GM21447 (cell line): ENCODE data around the gene OGFOD3.
A peak's percentile ranks its signal among the peaks of the same experiment; 100 is the strongest.

Experiments used
- ATAC-seq: cut with Tn5 transposase; IDR thresholded peaks from one replicate; pipeline ENCODE4 v1.9.1; 2021; ENCODE audit not compliant: unreplicated experiment

OGFOD3 gene

GRCh38 chr17:82407255-82407654 is 11.1 kb downstream of the OGFOD3 start:
- no peak for ATAC-seq

- ATAC-seq, result no peak
These were observed 12.2 kb downstream of the OGFOD3 start for GRCh38 chr17:82406131-82406671.

- ATAC-seq, result no peak
These were observed 13.3 kb downstream of the OGFOD3 start for GRCh38 chr17:82405051-82405450.

- no peak for ATAC-seq
These were observed 14.4 kb downstream of the OGFOD3 start for GRCh38 chr17:82403662-82404660.

- ATAC-seq, result peak; percentile 68
These were observed 15.5 kb downstream of the OGFOD3 start for GRCh38 chr17:82402865-82403264.

GRCh38 chr17:82400830-82401229 is 17.6 kb downstream of the OGFOD3 start:
- ATAC-seq, result peak; percentile 45

- ATAC-seq, result no peak
These were observed 18.2 kb downstream of the OGFOD3 start for GRCh38 chr17:82400206-82400605.

GRCh38 chr17:82399601-82400101 is 18.7 kb downstream of the OGFOD3 start:
- no peak for ATAC-seq

- no peak for ATAC-seq
These were observed 19.3 kb downstream of the OGFOD3 start for GRCh38 chr17:82399041-82399441.

GRCh38 chr17:82397449-82398335 is 20.7 kb downstream of the OGFOD3 start:
- no peak for ATAC-seq

GRCh38 chr17:82396601-82397435 is 21.6 kb downstream of the OGFOD3 start:
- ATAC-seq, result no peak

GRCh38 chr17:82394278-82394677 is 24.1 kb downstream of the OGFOD3 start:
- ATAC-seq, result no peak

- no peak for ATAC-seq
These were observed 25.4 kb downstream of the OGFOD3 start for GRCh38 chr17:82392941-82393340.

- ATAC-seq, result no peak
These were observed 26.0 kb downstream of the OGFOD3 start for GRCh38 chr17:82392209-82392920.

- ATAC-seq, result no peak
These were observed 26.8 kb downstream of the OGFOD3 start for GRCh38 chr17:82391496-82392066.

GRCh38 chr17:82390860-82391435 is 27.4 kb downstream of the OGFOD3 start:
- ATAC-seq, result no peak

- no peak for ATAC-seq
These were observed 28.1 kb downstream of the OGFOD3 start for GRCh38 chr17:82390015-82390859.

GRCh38 chr17:82389379-82389778 is 29.0 kb downstream of the OGFOD3 start:
- no peak for ATAC-seq
